Common myeloid progenitor, CD34-positive (primary cell): Measurements from ENCODE around the gene SERPINB2.

Experiments
- CTCF ChIA-PET: fragments of 350-600 bp; sonication (Branson Sonifier 250); formaldehyde crosslinking; loops from one replicate; lab custom pipeline; 2021; ENCODE audit warnings: antibody characterized with exemption; lab: Charles Lee
- POLR2A ChIA-PET: fragments of 350-600 bp; sonication (Branson Sonifier 250); formaldehyde crosslinking; loops from one replicate; lab custom pipeline; 2021; ENCODE audit warnings: antibody characterized with exemption; lab: Charles Lee
- DNase-seq, 3 donors: peaks; one replicate each; pipeline versions ENCODE4 v3.0.0 to v3.0.0-alpha.2; 2013
- H3K27ac ChIP-seq, 2 experiments: 1 replicate in 1 of 2; 2 replicates in 1 of 2; pipeline ENCODE4 v1.7.0; 2013; ENCODE audit warnings: inconsistent platforms in 2 of 2, low read length in 2 of 2, mild to moderate bottlenecking in 2 of 2, low read depth in 1 of 2, moderate library complexity in 1 of 2; ENCODE audit not compliant: severe bottlenecking in 2 of 2, insufficient read depth in 1 of 2, poor library complexity in 1 of 2
- H3K27me3 ChIP-seq, 5 experiments: replicated peaks in 2 of 5; 1 replicate in 3 of 5; 2 replicates in 2 of 5; pipeline versions ENCODE4 v1.6.1 to v1.7.0; 2013; ENCODE audit warnings: low read length in 4 of 5, mild to moderate bottlenecking in 2 of 5, moderate library complexity in 2 of 5, inconsistent platforms in 1 of 5; ENCODE audit not compliant: insufficient read depth in 5 of 5, control insufficient read depth in 4 of 5
- H3K36me3 ChIP-seq, 4 experiments: 1 replicate in 2 of 4; 2 replicates in 2 of 4; pipeline versions ENCODE4 v1.6.1 to v1.7.0; 2013; ENCODE audit warnings: low read length in 3 of 4, control low read depth in 1 of 4, mild to moderate bottlenecking in 1 of 4; ENCODE audit not compliant: control insufficient read depth in 4 of 4, insufficient read depth in 4 of 4
- H3K4me1 ChIP-seq, 4 experiments: 1 replicate in 3 of 4; 2 replicates in 1 of 4; pipeline versions ENCODE4 v1.6.1 to v1.7.1; 2013; ENCODE audit warnings: low read length in 3 of 4, mild to moderate bottlenecking in 3 of 4, control low read depth in 1 of 4, inconsistent platforms in 1 of 4, moderate library complexity in 1 of 4; ENCODE audit not compliant: control insufficient read depth in 4 of 4, insufficient read depth in 4 of 4; ENCODE audit errors: control extremely low read depth in 1 of 4
- H3K4me3 ChIP-seq, 7 experiments: 1 replicate in 4 of 7; 2 replicates in 3 of 7; pipeline versions ENCODE4 v1.5.1 to v1.7.0; 2013; ENCODE audit warnings: mild to moderate bottlenecking in 7 of 7, low read length in 6 of 7, moderate library complexity in 6 of 7, inconsistent platforms in 2 of 7, low read depth in 2 of 7, control low read depth in 1 of 7; ENCODE audit not compliant: insufficient read depth in 4 of 7, control insufficient read depth in 1 of 7; ENCODE audit errors: extremely low read depth in 1 of 7
- H3K9me3 ChIP-seq, 5 experiments: 1 replicate in 4 of 5; 2 replicates in 1 of 5; pipeline versions ENCODE4 v1.6.1 to v1.7.1; 2013; ENCODE audit warnings: low read length in 4 of 5, mild to moderate bottlenecking in 2 of 5, inconsistent platforms in 1 of 5, low read depth in 1 of 5, moderate library complexity in 1 of 5; ENCODE audit not compliant: control insufficient read depth in 4 of 5, insufficient read depth in 2 of 5; ENCODE audit errors: control extremely low read depth in 1 of 5
- WGBS: methylation state at CpG from one replicate; pipeline ENCODE4 v1.1.5; 2013; ENCODE audit not compliant: insufficient coverage; 5-methylcytosine and 5-hydroxymethylcytosine counted together

Gene SERPINB2

GRCh38 chr18:63906056-63906455 lies 18.6 kb downstream of the SERPINB2 start:
- Histone ChIP-seq H3K4me3 (no peak overlapping the region), H3K4me1 (no peaks in the 10 kb centered on the region), H3K27ac (no peak overlapping the region), H3K9me3 (no peaks in the 10 kb centered on the region), H3K27me3 (no peaks in the 10 kb centered on the region), H3K36me3 (no peaks in the 10 kb centered on the region)
- ChIA-PET POLR2A (no interaction called here), CTCF (no interaction called here)
- no peak for DNase-seq
- 100% methylated on average over 1 of the region's 1 CpG for WGBS

GRCh38 chr18:63907664-63908063 lies 20.2 kb downstream of the SERPINB2 start, which contains the start of gene SERPINB10:
Gene SERPINB10, plus strand, starts transcription at chr18:63907958. Its CDS starts 7,553 bp downstream, at chr18:63915511.
- ChIA-PET CTCF (interaction anchor here (1.1 kb wide), 2 partner anchors 29 to 84 kb away, joined by 3 read pairs; no protein-coding TSS in a partner anchor), POLR2A (no interaction called here)
- Histone ChIP-seq H3K4me1 (no peaks in the 10 kb centered on the region), H3K4me3 (no peak within 1 kb of the TSS), H3K27me3 (no peaks in the 10 kb centered on the region), H3K9me3 (no peaks in the 10 kb centered on the region), H3K36me3 (no peaks in the 10 kb centered on the region), H3K27ac (no peak within 1 kb of the TSS)
- DNase-seq, result no peak

- ChIA-PET CTCF (interaction anchor here (1.1 to 1.2 kb wide), 2 partner anchors 9 to 19 kb away, joined by 3 read pairs; no protein-coding TSS in a partner anchor), POLR2A (no interaction called here)
- no peak overlapping the region for H3K4me3 ChIP-seq
Observed at GRCh38 chr18:63908858-63909257, 21.4 kb downstream of the SERPINB2 start.

GRCh38 chr18:63909870-63910269 lies 22.4 kb downstream of the SERPINB2 start:
- WGBS, result no CpG with 5 or more reads among the region's 2 CpGs
- CTCF ChIA-PET, result interaction anchor here (1.2 kb wide), 1 partner anchor 20 kb away, joined by 3 read pairs; no protein-coding TSS in a partner anchor
- Histone ChIP-seq H3K36me3 (no peaks in the 10 kb centered on the region), H3K4me1 (no peaks in the 10 kb centered on the region), H3K27ac (no peak overlapping the region), H3K27me3 (no peaks in the 10 kb centered on the region), H3K9me3 (no peaks in the 10 kb centered on the region), H3K4me3 (no peak overlapping the region)
- no peak for DNase-seq
- POLR2A ChIA-PET, result no interaction called here

More at GRCh38 chr18:63908858-63909257, 21.4 kb downstream of the SERPINB2 start:
- Histone ChIP-seq H3K9me3 (no peaks in the 10 kb centered on the region), H3K4me1 (no peaks in the 10 kb centered on the region), H3K36me3 (no peaks in the 10 kb centered on the region), H3K27me3 (no peaks in the 10 kb centered on the region), H3K27ac (no peak overlapping the region)
- WGBS, result 100% methylated on average over 1 of the region's 1 CpG
- DNase-seq, result no peak

GRCh38 chr18:63917817-63918216 lies 30.3 kb downstream of the SERPINB2 start:
- Histone ChIP-seq H3K36me3 (no peaks in the 10 kb centered on the region), H3K27ac (no peak overlapping the region), H3K4me3 (no peak overlapping the region), H3K4me1 (no peaks in the 10 kb centered on the region), H3K9me3 (no peaks in the 10 kb centered on the region), H3K27me3 (no peaks in the 10 kb centered on the region)
- DNase-seq, result no peak
- 100% methylated on average over 2 of the region's 5 CpGs for WGBS
- POLR2A ChIA-PET, result no interaction called here
- CTCF ChIA-PET, result interaction anchor here (0.8 kb wide), 1 partner anchor 9 kb away, joined by 3 read pairs; no protein-coding TSS in a partner anchor

- WGBS, result 80% methylated on average over 1 of the region's 2 CpGs
- Histone ChIP-seq H3K4me3 (no peak overlapping the region), H3K27ac (no peak overlapping the region), H3K4me1 (no peaks in the 10 kb centered on the region), H3K36me3 (no peaks in the 10 kb centered on the region), H3K27me3 (no peaks in the 10 kb centered on the region), H3K9me3 (no peaks in the 10 kb centered on the region)
- no peak for DNase-seq
- POLR2A ChIA-PET, result no interaction called here
- CTCF ChIA-PET, result no interaction called here
Observed at GRCh38 chr18:63922049-63922448, 34.5 kb downstream of the SERPINB2 start.

- Histone ChIP-seq H3K9me3 (no peaks in the 10 kb centered on the region), H3K36me3 (no peaks in the 10 kb centered on the region), H3K4me1 (peaks cover 3 to 12% (median 7%) of the 10 kb centered on the region in 4 experiments), H3K27ac (no peak overlapping the region), H3K27me3 (no peaks in the 10 kb centered on the region), H3K4me3 (no peak overlapping the region)
- no peak for DNase-seq
- ChIA-PET POLR2A (no interaction called here), CTCF (interaction anchor here (1.9 kb wide), 1 partner anchor 11 kb away, joined by 7 read pairs; no protein-coding TSS in a partner anchor)
- WGBS, result 83% methylated on average over 1 of the region's 1 CpG
Observed at GRCh38 chr18:63924551-63924950, 37.0 kb downstream of the SERPINB2 start.
